GM19099 (cell line): Measurements from ENCODE around the gene SMURF2.

ENCODE experiments used
- POLR2A ChIP-seq: IDR thresholded peaks from 3 replicates; pipeline ENCODE4 v1.6.1; 2011; ENCODE audit warnings: low read depth; ENCODE audit not compliant: insufficient read length; ENCODE audit errors: extremely low read depth

SMURF2 gene

GRCh38 chr17:64536913-64537312 is 125.2 kb downstream of the SMURF2 start:
- no peak for TF ChIP-seq POLR2A

GRCh38 chr17:64535357-64535756 is 126.8 kb downstream of the SMURF2 start:
- no peak for TF ChIP-seq POLR2A

GRCh38 chr17:64534187-64534586 is 127.9 kb downstream of the SMURF2 start:
- no peak for TF ChIP-seq POLR2A

- no peak for TF ChIP-seq POLR2A
These were observed 128.3 kb downstream of the SMURF2 start for GRCh38 chr17:64533784-64534183.

GRCh38 chr17:64532409-64532808 is 129.7 kb downstream of the SMURF2 start:
- TF ChIP-seq POLR2A, result no peak

GRCh38 chr17:64531955-64532371 is 130.1 kb downstream of the SMURF2 start:
- TF ChIP-seq POLR2A, result no peak

GRCh38 chr17:64529221-64529620 is 132.9 kb downstream of the SMURF2 start:
- no peak for TF ChIP-seq POLR2A

- no peak for TF ChIP-seq POLR2A
These were observed 134.2 kb downstream of the SMURF2 start for GRCh38 chr17:64527914-64528313.

- no peak for TF ChIP-seq POLR2A
These were observed 141.7 kb downstream of the SMURF2 start for GRCh38 chr17:64520359-64520758.

- TF ChIP-seq POLR2A, result no peak
These were observed 142.5 kb downstream of the SMURF2 start for GRCh38 chr17:64519601-64520000.

GRCh38 chr17:64515829-64516228 is 146.3 kb downstream of the SMURF2 start:
- TF ChIP-seq POLR2A, result no peak

- TF ChIP-seq POLR2A, result no peak
These were observed 146.7 kb downstream of the SMURF2 start for GRCh38 chr17:64515419-64515818.

GRCh38 chr17:64509179-64509578 is 152.9 kb downstream of the SMURF2 start:
- TF ChIP-seq POLR2A, result no peak

GRCh38 chr17:64508683-64509082 is 153.4 kb downstream of the SMURF2 start:
- no peak for TF ChIP-seq POLR2A

GRCh38 chr17:64507413-64507782 is 154.7 kb downstream of the SMURF2 start:
- TF ChIP-seq POLR2A, result no peak

- peak; percentile 74 for TF ChIP-seq POLR2A
These were observed 155.3 kb downstream of the SMURF2 start, which contains the start of gene CEP95 for GRCh38 chr17:64506576-64507412. Gene CEP95 (plus strand): TSS chr17:64506977. CDS start chr17:64507098, 121 bp downstream.

- TF ChIP-seq POLR2A, result peak; percentile 100
These were observed 155.9 kb downstream of the SMURF2 start, which contains the start of gene DDX5 for GRCh38 chr17:64506201-64506575. Gene DDX5 (minus strand): TSS chr17:64506289. CDS start chr17:64506119, 170 bp downstream.
